ENCODE data around the gene ITIH4.

DNA sequence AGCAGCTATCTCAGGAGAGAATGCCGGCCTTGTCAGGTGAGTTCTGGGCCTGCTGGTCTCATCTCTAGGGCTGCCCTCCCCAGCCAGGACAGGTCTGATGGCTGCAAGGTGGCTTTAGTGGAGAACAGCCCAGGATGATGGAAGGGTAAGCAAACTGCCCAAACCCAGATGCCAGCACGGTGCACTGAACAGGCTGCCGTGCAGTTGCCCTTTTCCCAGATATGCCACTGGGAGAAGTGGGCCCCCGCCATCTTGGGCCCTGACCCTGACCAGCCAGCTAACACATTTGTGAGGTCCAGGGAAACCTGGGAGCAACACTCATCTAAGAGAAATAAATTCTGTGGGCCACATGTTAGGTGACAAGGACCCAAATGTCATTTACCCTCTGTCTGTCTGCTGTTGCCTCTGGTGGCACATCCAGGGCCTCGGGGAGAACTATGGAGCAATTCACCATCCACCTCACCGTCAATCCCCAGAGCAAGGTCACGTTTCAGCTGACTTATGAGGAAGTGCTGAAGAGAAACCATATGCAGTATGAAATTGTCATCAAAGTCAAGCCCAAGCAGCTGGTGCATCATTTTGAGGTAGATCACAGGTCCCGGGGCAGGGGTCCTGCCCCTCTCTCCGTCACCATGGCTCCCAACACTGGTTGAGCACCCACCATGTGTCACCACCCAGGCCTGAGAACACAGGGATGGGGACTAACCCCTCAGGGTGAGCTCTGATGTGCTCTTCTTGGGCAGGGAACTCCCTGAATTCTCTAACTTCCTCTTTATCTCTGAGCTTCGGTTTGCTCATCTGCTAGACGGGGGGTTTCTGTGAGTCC lies 51.2 kb downstream of the ITIH4 start:
- TF ChIP-seq, protein P1, sequence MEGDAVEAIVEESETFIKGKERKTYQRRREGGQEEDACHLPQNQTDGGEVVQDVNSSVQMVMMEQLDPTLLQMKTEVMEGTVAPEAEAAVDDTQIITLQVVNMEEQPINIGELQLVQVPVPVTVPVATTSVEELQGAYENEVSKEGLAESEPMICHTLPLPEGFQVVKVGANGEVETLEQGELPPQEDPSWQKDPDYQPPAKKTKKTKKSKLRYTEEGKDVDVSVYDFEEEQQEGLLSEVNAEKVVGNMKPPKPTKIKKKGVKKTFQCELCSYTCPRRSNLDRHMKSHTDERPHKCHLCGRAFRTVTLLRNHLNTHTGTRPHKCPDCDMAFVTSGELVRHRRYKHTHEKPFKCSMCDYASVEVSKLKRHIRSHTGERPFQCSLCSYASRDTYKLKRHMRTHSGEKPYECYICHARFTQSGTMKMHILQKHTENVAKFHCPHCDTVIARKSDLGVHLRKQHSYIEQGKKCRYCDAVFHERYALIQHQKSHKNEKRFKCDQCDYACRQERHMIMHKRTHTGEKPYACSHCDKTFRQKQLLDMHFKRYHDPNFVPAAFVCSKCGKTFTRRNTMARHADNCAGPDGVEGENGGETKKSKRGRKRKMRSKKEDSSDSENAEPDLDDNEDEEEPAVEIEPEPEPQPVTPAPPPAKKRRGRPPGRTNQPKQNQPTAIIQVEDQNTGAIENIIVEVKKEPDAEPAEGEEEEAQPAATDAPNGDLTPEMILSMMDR (IDR thresholded peaks at IDR 0.05), result no peak
- no peak for TF ChIP-seq SIN3A (IDR thresholded peaks at IDR 0.05; ENCODE audit: borderline replicate concordance, insufficient read depth, low read depth, low read length)
- TF ChIP-seq, protein P2, sequence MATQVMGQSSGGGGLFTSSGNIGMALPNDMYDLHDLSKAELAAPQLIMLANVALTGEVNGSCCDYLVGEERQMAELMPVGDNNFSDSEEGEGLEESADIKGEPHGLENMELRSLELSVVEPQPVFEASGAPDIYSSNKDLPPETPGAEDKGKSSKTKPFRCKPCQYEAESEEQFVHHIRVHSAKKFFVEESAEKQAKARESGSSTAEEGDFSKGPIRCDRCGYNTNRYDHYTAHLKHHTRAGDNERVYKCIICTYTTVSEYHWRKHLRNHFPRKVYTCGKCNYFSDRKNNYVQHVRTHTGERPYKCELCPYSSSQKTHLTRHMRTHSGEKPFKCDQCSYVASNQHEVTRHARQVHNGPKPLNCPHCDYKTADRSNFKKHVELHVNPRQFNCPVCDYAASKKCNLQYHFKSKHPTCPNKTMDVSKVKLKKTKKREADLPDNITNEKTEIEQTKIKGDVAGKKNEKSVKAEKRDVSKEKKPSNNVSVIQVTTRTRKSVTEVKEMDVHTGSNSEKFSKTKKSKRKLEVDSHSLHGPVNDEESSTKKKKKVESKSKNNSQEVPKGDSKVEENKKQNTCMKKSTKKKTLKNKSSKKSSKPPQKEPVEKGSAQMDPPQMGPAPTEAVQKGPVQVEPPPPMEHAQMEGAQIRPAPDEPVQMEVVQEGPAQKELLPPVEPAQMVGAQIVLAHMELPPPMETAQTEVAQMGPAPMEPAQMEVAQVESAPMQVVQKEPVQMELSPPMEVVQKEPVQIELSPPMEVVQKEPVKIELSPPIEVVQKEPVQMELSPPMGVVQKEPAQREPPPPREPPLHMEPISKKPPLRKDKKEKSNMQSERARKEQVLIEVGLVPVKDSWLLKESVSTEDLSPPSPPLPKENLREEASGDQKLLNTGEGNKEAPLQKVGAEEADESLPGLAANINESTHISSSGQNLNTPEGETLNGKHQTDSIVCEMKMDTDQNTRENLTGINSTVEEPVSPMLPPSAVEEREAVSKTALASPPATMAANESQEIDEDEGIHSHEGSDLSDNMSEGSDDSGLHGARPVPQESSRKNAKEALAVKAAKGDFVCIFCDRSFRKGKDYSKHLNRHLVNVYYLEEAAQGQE (IDR thresholded peaks at IDR 0.05; ENCODE audit: insufficient read depth in 1 of 2, low read depth in 2 of 2, low read length in 1 of 2), result no peak
- no peak for TF ChIP-seq POLR2AphosphoS5 (IDR thresholded peaks at IDR 0.05; ENCODE audit: low read depth, low read length)
